Measurements from ENCODE around the gene NPHP4. TPM values are rescaled to one million over a fixed set of nuclear protein-coding genes. Genes with fewer than 3 reads are reported as not detected.

NPHP4 gene
- total RNA-seq, 4 donors from 2014 or later: 11.2 to 24.5 (median 18.2) TPM

- H3K4me3 ChIP-seq (ENCODE audit: low read depth, poor library complexity, severe bottlenecking): no peak overlapping the region
- 85 to 87% methylated on average over 24 to 27 of the region's 27 CpGs for WGBS, 2 donors
- no peak for TF ChIP-seq POLR2A (IDR thresholded peaks at IDR 0.05)
- TF ChIP-seq CTCF (IDR thresholded peaks at IDR 0.05): no peak
- intact Hi-C loops (cut with DNase I; ENCODE audit: low total_unique reads): no loop called here
- no peak for DNase-seq (ENCODE audit: low spot score in 2 of 2)
These were observed 130.1 kb downstream of the NPHP4 start for GRCh38 chr1:5861871-5862825.

GRCh38 chr1:5860277-5860676 is 131.9 kb downstream of the NPHP4 start:
- WGBS, 2 donors: 78 to 79% methylated on average over 19 of the region's 19 CpGs
- H3K4me3 ChIP-seq (ENCODE audit: low read depth, poor library complexity, severe bottlenecking): no peak overlapping the region
- DNase-seq (ENCODE audit: low spot score in 2 of 2): no peak
- TF ChIP-seq CTCF (IDR thresholded peaks at IDR 0.05) (no peak), POLR2A (IDR thresholded peaks at IDR 0.05) (no peak)
- intact Hi-C loops (cut with DNase I; ENCODE audit: low total_unique reads): no loop called here

GRCh38 chr1:5859766-5860165 is 132.5 kb downstream of the NPHP4 start:
- no peak overlapping the region for H3K4me3 ChIP-seq (ENCODE audit: low read depth, poor library complexity, severe bottlenecking)
- TF ChIP-seq CTCF (IDR thresholded peaks at IDR 0.05) (no peak), POLR2A (IDR thresholded peaks at IDR 0.05) (no peak)
- WGBS, 2 donors: 92 to 96% methylated on average over 16 of the region's 16 CpGs
- intact Hi-C loops (cut with DNase I; ENCODE audit: low total_unique reads): no loop called here
- DNase-seq (ENCODE audit: low spot score in 2 of 2): no peak

- H3K4me3 ChIP-seq (ENCODE audit: low read depth, poor library complexity, severe bottlenecking): no peak overlapping the region
- DNase-seq (ENCODE audit: low spot score in 2 of 2): no peak
- 87 to 96% methylated on average over 17 to 25 of the region's 25 CpGs for WGBS, 2 donors
- TF ChIP-seq CTCF (IDR thresholded peaks at IDR 0.05): no peak
- intact Hi-C loops (cut with DNase I; ENCODE audit: low total_unique reads): no loop called here
These were observed 133.3 kb downstream of the NPHP4 start for GRCh38 chr1:5858844-5859407.

GRCh38 chr1:5858246-5858645 is 134.0 kb downstream of the NPHP4 start:
- 90 to 94% methylated on average over 9 to 18 of the region's 19 CpGs for WGBS, 2 donors
- intact Hi-C loops (cut with DNase I; ENCODE audit: low total_unique reads): no loop called here
- TF ChIP-seq POLR2A (IDR thresholded peaks at IDR 0.05) (no peak), CTCF (IDR thresholded peaks at IDR 0.05) (no peak)
- no peak overlapping the region for H3K4me3 ChIP-seq (ENCODE audit: low read depth, poor library complexity, severe bottlenecking)
- no peak for DNase-seq (ENCODE audit: low spot score in 2 of 2)

All from lower leg skin (tissue), 4 donors.